ENCODE data around the gene LPCAT1.

LPCAT1 gene

DNA sequence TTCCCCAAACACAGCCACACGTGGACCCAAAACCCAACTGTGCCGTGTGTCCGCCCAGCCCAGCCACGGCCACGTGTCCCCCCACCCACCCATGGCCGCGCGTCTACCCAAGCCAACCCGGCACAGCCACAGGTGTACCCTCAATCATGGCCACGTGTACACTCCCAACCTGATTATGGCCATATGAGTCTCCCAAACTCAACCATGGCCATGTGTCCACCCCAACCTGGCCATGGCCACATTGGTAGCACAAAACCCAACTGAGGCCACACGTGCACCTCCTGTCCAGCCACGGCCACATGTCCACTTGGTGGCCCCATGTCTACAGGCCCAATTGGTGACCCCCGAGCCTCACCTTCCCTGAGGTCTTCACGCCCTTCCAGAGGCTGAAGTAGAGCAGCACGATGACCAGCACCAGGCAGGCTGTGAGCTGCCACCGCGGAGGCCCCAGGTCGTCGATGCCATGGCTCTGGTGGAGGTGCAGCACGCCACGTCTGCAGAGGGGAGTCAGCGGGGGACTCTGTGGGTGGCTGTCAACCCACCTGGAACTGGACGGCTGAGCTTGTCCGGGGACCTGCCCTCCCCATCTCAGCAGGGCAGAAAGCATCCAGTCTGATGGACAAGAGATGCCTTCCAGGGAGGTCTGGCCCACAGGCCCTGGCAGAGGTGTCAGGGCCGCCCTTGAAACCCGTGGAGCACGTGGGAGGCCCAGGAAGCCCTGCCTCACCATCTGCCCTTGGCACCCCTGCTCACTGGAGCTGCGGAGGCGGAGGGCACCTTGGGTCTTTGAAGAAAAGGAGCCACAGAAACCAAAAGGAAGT lies 102.0 kb downstream of the LPCAT1 start:
- DNase-seq (ENCODE audit: low read depth), result no peak

DNA sequence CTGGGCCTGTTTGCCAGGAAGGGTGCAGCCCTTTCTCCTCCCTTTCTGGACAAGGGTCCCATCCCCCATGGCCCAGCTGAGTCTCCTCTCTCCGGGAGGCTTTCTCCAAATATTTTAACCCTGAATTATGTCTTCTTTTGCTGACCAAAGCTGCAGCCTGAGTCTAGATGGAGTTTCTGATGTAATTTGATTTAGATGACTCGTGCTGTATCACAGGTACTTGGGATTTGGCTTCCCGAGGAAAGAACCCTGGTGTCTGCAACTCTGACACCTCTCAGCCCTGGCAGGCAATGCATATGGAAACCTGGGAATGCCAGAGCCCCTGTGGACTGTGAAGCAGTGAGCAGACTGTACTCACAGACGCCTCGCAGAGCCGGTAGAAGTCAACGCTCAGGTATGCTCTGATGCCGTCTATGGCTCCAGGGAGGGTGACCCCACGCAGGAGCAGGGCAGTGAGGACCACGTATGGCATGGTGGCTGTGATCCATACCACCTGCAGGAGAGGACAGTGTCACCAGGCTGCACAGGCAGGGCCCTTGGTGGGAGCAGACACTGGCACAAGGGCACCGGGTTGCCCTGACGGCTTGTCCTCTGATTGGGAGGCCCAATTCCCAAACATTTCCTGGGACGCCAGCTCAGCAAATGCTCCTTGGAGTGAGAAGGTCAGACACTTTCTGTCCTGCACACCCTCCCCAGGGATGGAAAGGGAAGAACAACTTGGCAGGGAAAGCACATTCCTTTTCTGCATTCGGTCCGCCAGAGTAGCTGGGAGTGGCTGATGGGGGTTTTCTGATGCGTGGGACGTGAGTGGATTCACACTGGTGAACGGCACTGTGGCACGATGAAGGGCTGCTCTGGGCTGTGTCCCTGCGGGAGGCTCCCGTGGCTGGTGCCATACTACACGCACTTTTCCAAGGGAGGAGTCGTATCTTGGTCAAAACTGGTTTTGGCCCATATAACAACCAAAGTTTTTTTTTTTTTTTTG lies 103.3 kb downstream of the LPCAT1 start:
- no peak for DNase-seq (ENCODE audit: low read depth)

DNA sequence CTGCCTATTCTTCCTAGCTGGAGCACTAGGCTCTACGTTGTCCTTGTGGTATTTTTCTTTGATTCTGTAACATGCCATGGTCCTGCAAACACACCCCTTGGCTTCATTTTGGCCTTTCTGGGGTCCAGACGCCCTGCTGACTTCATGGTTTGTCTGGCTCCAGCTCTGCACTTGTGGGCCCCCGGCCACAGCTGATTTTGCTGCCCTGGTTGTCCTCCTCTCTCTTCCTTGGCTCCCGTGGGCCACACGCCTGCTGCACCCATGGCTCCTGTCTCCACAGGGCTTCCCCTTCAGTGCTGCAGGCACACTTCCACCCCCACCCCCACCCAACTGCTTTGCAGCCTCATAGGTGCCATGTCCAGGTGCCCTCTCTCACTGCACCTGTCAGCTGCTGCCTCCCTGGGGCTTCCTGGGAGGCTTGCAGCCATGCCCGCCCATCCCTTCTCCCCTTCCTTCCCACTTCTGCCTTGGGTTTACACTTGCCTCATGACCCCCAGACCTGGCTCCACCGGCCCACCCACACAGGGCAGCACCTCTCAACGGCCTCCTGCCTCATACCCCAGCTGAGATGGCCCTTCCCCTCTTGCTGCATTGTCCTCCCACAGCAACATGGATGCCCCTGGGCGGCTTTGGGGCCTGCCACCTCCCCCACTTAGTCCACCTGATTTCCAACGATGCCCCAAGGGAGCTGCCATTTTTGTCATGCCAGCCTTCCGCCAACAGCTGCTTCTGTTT lies 104.1 kb downstream of the LPCAT1 start:
- no peak for DNase-seq (ENCODE audit: low read depth)

DNA sequence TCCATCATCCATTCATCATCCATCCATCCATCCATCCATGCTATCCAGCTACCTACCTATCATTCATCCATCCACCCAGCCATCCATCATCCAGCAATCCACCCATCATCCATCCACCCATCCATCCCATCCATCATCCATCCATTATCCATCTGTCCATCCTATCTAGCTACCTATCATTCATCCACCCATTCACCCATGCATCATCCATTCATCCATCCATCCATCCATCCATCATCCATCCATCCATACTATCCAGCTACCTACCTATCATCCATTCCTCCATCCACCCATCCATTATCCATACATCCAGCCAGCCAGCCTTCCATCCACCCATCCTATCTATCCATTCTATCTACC lies 104.9 kb downstream of the LPCAT1 start:
- DNase-seq (ENCODE audit: low read depth), result no peak

DNA sequence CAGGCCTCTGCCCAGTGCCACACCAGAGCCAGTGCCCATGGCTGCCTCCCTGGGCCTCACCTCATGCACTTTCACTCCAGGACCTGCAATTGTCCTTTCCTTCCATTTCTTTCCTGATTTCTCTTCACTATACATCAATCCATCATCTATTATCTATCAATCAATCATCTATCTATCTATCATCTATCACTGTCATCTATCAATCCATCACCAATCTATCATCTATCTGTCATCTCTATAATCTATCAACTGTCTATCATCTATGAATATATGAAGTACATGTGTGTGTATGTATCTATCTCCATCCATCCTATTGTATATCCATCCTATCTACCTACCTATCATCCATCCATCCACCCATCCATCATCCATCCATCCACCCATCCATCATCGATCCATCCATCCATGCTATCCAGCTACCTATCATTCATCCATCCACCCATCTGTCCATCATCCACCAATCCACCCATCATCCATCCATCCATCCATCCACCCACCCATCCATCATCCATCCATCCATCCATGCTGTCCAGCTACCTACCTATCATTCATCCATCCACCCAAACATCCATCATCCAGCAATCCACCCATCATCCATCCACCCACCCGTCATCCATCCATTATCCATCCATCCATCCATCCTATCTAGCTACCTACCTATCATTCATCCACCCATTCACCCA lies 105.4 kb downstream of the LPCAT1 start:
- DNase-seq (ENCODE audit: low read depth), result no peak

DNA sequence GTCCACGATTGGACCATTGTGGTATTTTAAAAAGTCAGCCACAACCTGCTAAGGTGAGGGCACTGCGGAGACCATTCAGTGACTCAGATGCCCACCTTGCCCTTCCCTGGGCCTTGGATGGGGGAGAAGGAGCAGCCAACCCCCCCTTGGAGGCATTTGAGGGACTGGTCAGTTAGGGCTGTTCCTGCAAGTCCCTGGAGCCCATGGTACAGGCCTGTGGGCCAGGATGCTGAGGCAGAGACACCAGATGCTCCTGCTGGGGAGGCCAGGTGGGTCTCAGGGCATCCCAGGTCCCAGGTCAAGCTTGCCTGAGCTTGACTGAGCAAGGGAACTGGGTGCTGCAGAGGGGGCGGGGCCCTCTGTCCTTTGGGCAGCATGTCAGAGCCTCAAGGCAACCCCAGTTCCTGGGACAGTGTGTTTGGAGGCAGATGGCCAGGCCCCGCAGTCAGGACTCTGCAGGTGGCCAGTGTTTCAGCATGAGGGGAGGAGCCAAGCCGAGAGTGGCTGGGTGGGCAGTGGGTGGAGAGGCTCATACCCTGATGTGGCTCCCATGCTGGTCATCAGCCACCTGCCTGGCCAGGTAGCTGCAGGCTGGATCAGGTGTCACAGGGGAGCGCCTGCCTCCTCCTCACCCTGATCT lies 106.1 kb downstream of the LPCAT1 start:
- DNase-seq (ENCODE audit: low read depth), result no peak

DNA sequence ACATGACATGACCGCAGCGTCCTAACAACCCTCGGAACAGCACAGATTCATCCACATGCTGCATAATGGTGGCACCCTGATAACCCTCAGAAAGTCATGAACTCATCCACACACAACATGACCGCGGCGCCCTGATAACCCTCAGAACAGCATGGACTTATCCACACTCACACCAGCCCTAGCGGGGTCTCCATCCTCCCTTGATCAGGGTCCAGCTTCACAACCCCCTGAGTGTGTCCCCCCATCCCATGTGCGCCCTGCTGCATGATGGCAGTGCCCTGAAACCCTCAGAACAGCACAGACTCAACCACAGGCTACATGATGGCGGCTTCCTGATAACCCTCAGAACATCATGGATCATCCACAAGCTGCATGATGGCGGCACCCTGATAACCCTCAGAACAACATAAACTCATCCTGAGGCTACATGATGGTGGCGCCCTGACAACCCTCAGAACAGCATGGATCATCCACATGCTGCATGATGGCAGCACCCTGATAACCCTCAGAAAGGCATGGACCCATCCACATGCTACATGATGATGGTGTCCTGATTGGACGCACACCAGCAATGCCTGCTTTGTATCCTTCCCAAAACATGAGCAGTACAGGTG lies 106.8 kb downstream of the LPCAT1 start:
- no peak for DNase-seq (ENCODE audit: low read depth)

DNA sequence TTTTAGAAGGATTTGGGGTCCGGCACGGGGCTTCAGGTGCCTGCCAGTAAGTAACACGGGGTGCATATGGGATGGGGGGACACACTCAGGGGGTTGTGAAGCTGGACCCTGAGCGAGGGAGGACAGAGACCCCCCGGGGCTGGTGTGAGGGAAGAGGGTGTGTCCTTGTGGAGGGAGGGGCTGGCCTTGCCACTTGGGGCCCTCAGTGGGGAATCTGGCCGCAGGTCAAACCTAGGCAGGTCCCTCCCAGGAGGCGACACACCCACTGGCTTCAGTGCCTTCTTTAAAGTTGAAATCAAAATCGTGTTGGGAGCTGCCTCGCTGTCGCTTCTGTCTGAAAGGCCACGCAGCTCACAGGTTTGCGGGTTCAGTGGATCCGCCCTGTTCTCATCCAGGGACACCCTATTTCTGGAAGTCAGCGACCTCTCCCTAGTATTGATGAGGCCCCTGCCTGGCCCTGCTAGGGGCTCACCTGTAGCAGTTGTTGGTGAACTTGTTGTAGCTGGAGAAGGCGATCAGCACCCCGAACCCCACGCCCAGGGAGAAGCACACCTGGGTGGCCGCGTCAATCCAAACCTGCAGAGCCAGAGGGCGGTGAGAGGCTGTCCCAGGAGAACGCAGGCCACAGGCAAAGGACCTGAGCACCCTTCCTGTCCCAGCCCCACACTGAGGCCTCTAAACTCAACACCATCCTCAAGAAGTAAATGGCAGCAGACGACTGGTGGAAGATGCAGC lies 108.0 kb downstream of the LPCAT1 start:
- DNase-seq (ENCODE audit: low read depth), result no peak

DNA sequence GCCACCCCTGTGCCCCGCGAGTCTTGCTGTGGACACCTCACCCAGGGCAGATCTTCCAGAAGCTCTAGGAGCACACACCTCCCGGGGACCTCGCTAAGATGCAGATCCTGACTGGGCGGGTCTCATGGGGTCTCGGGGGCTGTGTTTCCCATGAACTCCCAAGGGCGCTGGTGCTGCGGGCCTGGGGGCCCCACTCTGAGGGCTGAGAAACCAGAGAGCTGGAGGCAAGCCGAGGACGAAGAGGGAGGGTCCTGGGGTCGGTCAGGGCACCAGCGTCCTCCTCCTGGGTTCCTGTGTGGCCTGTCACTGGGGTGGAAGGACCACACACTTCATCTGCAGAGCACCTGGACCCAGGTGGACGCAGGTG lies 108.7 kb downstream of the LPCAT1 start:
- DNase-seq (ENCODE audit: low read depth), result no peak

DNA sequence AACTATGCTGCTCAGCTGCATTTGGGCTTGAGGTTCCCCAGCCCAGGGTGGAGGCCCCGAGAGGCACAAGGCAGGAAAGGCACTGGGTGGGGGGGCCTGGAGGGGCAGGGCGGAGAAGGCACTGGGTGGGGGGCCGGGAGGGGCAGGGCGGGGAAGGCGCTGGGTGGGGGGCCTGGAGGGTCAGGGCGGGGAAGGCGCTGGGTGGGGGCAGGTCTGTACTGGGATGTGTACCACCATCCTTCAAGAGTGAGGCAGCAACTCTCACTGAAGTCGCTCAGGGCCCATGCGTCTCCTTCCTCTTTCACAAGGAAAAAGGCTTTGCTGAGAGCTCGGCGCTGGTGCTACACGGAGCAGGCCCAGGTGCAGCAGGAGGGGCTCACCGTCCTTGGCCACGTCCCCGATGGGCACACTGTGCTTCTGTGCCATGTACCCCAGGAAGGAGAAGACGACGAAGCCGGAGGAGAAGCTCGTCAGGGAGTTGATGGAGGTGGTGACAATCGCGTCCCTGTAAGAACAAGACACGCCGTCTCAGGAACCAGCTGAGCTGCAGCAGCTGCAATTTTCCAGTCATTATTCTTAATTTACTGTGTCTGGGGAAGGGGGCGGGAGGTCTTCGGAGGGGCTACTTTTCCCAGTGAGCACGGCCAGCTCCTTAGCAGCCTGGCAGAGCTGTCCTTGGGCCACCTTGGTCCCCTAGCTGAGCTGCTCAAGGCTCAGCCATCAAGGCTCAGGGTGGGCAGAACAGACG lies 109.3 kb downstream of the LPCAT1 start:
- DNase-seq (ENCODE audit: low read depth), result no peak

DNA sequence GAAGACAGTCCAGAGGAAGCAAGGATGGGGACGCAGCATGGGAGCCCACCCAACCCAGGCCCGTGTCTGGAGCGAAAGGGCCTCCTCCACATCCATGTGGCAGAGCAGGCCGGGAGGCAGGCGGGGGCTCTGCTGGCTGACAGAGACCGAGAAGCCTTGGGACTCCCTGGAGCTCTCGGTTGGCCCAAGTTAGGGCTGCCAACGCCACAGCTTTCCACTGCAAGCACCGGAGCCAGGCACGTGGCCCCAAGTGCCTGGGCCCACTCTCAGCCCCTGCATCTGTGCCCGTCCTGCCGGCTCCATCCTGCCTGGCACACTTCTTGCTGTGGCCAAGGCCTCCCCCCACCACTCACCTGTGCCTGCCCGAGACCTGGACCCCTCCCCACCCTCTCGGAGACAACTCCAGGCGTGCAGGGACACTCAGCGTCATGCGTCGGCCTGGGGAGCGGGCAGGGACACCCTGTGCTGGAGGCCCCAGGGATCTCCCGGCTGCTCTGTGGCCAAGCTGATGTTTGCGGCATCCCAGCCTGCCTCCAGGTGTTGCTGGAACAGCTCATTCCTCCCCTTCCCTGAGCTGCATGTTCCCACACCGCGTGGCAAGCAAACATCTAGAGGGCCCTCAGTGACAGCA lies 110.0 kb downstream of the LPCAT1 start:
- DNase-seq (ENCODE audit: low read depth), result no peak

DNA sequence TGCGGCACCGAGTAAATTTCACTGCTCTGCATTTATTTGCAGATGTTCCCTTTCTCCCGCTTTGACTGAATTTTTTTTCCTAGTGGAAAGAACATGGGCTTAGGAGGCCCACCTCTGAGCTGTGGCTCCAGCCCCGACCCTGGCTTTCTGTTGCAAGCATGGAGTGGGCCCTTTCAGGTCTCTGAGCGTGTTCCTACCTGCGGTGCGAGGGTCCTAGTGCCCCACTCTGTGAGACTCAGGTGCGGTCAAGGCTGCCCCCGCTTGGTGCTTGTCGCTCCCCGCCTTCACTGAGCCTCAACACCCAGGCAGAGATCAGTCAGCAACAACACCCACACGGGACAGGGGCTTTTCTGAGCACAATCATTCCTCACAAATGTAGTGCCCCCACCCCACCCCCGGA lies 110.5 kb downstream of the LPCAT1 start:
- no peak for DNase-seq (ENCODE audit: low read depth)

DNA sequence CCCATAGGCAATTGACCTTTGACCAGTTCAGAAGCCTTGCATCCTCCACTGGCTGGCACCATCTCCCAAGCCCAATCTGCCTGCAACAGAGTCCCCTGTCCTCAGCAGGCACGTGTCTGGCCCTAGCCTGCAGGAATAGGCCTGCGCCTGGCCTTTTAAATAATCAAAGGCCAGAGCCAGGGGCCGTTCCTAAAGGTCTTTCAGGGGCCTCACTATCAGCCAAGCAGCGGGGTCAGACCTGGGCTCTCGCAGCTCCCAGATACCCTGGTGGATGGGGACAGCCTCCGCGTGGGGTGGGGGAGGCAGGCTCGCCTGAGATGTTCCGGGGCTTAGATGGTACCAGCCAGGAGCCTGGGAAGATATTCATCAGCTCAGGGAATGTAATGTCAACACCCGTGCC lies 111.1 kb downstream of the LPCAT1 start:
- DNase-seq (ENCODE audit: low read depth), result no peak

DNA sequence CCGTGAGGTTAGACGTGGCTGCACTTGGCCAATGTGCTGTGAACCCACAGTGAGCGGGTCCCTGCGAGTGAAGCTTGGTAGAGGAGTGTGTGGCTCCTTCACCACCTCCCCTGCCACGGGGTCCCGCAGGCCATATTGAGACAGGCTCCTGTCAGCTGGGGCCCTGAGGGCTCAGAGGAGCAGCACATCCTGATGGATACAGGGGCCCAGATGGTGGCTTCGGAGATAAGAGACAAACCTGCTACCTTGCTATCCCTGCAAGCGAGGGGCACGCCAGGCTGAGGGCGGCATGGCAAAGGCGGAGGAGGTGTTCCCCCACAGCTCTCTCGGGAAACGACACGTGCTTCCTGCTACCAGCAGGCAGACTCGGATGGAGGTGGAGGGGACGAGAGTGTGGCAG lies 111.6 kb downstream of the LPCAT1 start:
- no peak for DNase-seq (ENCODE audit: low read depth)
